CMK (cell line): Measurements from ENCODE around the gene FBXO5.
"Not testable (repeated sequence)": the region's sequence is repeated elsewhere in the genome, so short reads cannot be mapped to it uniquely, and the experiment has no call there.

ENCODE experiments used
- DNase-seq: peaks from one replicate; pipeline ENCODE4 v3.0.0-alpha.2; 2010; ENCODE audit warnings: low read depth

The FBXO5 gene

DNA sequence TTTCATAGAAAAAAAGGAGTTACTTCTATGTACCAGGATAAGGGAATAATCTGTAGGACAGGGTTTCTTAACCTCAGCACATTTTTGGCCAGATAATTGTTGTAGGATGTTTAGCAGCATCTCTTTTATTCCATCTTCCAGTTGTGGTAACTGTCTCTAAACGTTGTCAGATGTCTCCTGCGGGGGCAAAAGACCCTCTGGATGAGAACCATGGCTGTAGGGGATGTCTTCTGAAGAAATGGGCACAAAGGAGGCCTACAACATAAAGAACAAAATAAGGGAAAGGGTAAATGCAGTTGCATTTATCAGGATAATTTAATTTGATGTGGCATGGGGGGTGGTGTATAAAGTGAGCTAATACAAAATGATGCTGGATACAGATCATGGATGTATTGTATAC, 4.1 kb upstream of the FBXO5 start:
- DNase-seq = no peak

- DNase-seq = not testable (repeated sequence)
Measured at GRCh38 chr6:152985300-152985699, 2.5 kb upstream of the FBXO5 start.

GRCh38 chr6:152984513-152984872, 1.7 kb upstream of the FBXO5 start:
- no peak for DNase-seq

- DNase-seq = no peak
Measured at GRCh38 chr6:152983637-152984512, 1.0 kb upstream of the FBXO5 start.

DNA sequence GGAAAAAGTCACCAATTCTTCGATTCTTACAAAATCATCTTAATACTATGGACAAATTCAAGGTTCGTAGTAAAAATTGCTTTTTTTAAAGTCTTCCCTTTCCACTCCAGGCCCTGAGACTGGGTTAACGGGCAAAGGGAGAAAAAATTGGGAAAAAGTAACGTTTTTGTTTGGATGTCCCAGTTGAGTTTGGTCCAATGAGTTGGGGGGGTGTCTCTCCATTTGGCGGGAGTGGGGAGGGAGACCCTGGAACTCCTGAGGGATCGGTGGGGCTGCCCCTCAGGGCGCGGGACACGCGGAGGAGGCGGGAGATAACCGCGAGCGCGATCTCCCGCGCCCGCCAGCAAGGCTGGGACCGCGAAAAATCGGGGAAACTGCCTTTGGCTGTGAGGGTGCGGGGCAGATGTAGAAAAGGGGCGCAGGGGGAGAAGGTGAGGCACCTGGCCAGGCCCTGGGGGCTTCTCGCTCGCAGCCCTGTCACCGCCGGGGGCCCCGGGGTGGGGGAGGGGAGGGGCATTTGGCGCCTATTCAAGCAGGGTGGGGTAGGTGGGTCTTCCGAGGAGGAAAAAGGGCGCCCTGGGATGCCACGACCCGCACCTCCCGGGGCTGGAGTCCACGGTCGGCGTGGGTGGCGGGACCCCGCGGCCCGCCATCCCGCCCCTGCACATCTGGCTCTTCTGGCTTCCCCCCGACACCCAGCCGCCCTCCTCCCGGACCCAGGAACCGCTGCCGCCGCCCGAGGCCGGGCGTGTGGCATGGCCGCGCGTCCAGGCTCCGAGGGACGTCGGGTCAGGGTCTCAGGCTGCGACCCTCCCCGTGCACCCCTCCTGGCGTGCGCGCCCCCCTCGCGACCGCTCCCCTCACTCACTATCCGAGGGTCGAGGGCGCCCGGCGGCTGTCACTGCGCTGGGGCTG, 595 bp downstream of the FBXO5 start:
- no peak for DNase-seq

GRCh38 chr6:152981219-152981618, 1.6 kb downstream of the FBXO5 start:
- DNase-seq = no peak

GRCh38 chr6:152980656-152981055, 2.2 kb downstream of the FBXO5 start:
- DNase-seq = no peak

- DNase-seq = no peak
Measured at GRCh38 chr6:152979116-152979515, 3.7 kb downstream of the FBXO5 start.

- DNase-seq = no peak
Measured at GRCh38 chr6:152978058-152978457, 4.8 kb downstream of the FBXO5 start.

GRCh38 chr6:152977556-152977955, 5.3 kb downstream of the FBXO5 start:
- DNase-seq = no peak

DNA sequence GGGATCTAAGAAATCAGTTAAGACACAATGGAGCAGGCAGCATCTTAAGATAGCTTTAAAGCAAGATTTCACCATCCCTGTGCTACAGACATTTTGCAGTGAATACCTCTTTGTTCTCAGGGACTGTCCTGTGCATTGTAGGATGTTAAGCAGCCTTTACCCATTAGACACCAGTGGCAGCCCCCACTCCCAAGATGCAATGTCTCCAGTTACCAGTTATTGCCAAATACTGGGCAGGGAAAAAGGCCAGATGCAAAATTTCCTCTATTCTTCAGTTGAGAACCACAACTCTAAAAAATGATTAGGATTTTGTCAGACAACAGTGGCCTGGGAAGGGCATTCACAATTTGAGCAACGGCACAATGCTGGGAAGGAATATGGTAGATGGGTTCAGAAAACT, 6.1 kb downstream of the FBXO5 start:
- no peak for DNase-seq

DNA sequence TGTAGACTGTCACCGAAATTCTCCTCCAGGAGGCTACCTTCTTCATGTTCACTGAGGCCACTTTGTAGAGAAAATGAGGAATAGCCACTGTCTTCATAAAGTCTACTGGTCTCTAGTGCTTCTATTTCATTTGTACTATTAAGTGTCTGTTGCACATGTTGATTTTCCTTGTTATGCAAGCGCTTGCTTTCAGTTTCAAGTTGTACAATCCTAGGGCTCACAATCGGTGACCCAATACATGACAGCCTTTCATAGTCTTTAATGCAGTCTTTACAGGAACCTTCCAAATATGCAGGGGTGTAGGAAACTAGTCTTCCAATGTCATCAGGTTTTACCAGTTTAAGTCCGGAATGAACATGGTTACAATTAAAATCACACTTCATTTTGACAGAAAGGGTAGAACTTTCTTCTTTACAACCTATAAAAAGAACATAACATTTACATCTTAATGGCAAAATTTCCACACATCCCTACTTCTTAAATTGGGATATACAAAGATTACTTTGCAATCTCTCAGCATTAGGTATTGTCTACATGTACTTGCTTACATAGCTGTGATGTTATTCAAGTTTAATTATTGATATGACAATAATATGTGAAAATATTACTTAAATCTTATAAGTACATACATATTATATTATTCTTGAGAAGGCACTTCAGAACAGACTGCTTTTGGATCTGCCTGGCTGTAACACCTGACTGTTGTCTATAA, 7.5 kb downstream of the FBXO5 start:
- DNase-seq = no peak

DNA sequence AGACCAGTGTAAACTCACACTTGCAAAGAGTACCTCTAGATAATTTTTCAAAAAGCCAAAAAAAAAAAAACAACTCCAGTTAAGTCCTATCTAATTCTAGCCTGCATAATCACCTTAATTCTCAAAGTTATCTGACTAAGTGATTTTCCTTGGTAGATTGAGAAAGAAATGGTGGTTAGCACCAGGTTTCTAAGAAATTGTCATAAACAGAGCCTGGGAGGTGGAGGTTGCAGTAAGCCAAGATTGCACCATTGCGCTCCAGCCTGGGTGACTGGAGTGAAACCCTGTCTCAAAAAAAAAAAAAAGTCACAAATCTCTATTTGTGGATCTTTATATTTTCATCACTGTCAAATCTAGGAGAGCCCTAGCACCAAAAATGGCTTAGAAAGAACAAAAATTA, 8.9 kb downstream of the FBXO5 start:
- no peak for DNase-seq

- DNase-seq = no peak
Measured at GRCh38 chr6:152969688-152970418, 13.0 kb downstream of the FBXO5 start.

- DNase-seq = not testable (repeated sequence)
Measured at GRCh38 chr6:152966168-152966894, 16.5 kb downstream of the FBXO5 start.

GRCh38 chr6:152959333-152959732, 23.5 kb downstream of the FBXO5 start:
- DNase-seq = no peak

DNA sequence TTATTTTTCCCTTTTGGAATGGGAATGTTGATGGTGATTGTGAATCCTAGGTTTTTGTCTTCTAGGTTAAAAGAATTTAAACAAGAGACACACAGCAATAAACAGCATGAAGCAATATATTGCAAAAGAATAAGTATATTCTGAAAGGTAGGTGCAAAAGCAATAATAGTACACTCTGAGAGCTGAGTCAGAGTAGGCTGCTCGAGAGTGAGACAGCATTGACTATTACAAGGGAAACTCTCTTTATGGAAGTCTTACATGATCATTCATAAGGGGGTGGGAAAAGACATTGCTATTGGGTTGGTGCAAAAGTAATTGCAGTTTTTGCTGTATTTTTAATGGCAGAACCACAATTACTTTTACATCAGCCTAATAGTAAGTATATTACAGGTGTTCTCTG, 25.0 kb downstream of the FBXO5 start:
- DNase-seq = no peak

GRCh38 chr6:152954443-152954842, 28.4 kb downstream of the FBXO5 start:
- no peak for DNase-seq

GRCh38 chr6:152952866-152953509, 29.9 kb downstream of the FBXO5 start:
- DNase-seq = no peak

DNA sequence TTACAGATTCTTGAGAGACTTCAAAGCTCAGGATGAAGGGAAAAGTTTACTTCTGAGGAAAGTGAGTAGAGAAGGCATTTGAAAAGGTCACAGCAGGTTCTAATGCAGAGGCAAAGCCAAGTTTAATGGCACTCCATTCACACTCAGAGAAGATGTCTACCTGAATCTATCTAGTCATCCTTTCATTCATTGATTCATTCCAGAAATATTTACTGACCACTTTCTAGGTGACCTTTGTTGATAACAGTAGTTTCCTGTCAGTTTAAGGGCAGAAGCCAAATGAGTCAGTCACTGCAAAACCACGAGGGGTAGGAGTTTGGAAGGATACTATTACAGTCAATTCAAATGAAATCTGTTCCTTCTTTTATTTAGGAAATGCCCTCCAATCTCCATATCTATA, 30.8 kb downstream of the FBXO5 start:
- no peak for DNase-seq

DNA sequence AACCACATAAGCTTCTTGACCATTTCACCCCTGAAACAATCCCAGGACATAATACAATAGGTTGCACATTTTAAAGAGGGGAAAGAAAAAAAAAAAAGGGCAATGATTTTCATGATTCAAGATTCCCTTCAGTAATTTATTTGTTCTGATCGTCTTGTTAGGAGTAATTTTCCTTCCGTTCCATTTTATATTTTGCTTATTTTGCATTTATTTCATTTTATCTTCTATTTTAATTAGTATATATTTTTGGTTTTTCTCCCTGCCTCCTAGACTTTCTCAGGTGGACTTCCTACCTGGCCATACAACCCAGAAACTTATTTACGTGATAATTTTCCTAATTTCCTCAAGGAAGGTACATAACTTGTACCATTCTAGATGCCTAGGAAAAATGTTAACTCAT, 32.6 kb downstream of the FBXO5 start:
- DNase-seq = no peak
